Adrenal gland (tissue), 5 donors: ENCODE measurements around the gene SERPINA4.

Experiments used
- POLR2A ChIP-seq, 2 donors: fragments of 450-650 bp; IDR thresholded peaks; one replicate each; pipeline ENCODE4 v1.6.1; 2017; ENCODE audit warnings: antibody characterized with exemption in 2 of 2, mild to moderate bottlenecking in 2 of 2, moderate library complexity in 1 of 2
- TF ChIP-seq, protein P1 (sequence below), 6 experiments: fragments of 450-650 bp in 4 of 6; fragments of 200-600 bp in 2 of 6; sonication (generic) in 1 of 6; IDR thresholded peaks; 1 replicate in 5 of 6; 2 replicates in 1 of 6; pipeline versions ENCODE4 v1.5.1 to v1.8.0; 2016 to 2021; ENCODE audit warnings: antibody characterized with exemption in 6 of 6, mild to moderate bottlenecking in 2 of 6, moderate library complexity in 1 of 6
- donor health status: DM: no; HTN: no; CAD: no.

DNA sequence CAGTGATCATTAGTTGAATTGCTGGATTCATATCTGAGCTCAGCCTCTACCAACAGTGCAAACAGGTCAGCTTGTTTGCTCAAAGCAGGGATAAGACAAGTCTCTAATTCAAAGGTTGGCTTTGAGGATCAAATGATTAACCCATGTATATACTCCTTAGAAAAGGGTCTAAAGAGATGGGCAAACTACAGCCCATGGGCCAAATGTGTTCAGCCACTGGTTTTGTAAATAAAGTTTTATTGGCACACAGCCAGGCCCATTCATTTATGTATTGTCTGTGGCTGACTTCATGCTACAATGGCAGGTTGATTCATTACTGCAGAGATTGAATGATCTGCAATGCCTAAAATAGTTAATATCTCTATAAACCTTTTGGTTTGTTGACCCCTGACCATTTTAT is 3.1 kb downstream of the SERPINA4 start:
- TF ChIP-seq, protein P1, sequence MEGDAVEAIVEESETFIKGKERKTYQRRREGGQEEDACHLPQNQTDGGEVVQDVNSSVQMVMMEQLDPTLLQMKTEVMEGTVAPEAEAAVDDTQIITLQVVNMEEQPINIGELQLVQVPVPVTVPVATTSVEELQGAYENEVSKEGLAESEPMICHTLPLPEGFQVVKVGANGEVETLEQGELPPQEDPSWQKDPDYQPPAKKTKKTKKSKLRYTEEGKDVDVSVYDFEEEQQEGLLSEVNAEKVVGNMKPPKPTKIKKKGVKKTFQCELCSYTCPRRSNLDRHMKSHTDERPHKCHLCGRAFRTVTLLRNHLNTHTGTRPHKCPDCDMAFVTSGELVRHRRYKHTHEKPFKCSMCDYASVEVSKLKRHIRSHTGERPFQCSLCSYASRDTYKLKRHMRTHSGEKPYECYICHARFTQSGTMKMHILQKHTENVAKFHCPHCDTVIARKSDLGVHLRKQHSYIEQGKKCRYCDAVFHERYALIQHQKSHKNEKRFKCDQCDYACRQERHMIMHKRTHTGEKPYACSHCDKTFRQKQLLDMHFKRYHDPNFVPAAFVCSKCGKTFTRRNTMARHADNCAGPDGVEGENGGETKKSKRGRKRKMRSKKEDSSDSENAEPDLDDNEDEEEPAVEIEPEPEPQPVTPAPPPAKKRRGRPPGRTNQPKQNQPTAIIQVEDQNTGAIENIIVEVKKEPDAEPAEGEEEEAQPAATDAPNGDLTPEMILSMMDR (IDR thresholded peaks at IDR 0.05) = no peak
- no peak for TF ChIP-seq POLR2A (IDR thresholded peaks at IDR 0.05)
